GM23338 (cell line): Measurements from ENCODE around the gene CYP4Z1. TPM values are rescaled to one million over a fixed set of nuclear protein-coding genes. Genes with fewer than 3 reads are reported as not detected.
"Not testable (repeated sequence)": the region's sequence is repeated elsewhere in the genome, so short reads cannot be mapped to it uniquely, and the experiment has no call there.

ENCODE experiments used
- ATAC-seq: fragments of 200-7000 bp; cut with Tn5 transposase; 3 replicates; pipeline ENCODE4 v1.9.1; 2020
- DNase-seq: peaks from one replicate; pipeline ENCODE4 v3.0.0-alpha.2; 2015; ENCODE audit warnings: low spot score
- H2AFZ ChIP-seq: fragments of 200-600 bp; sonication (generic); 2 replicates; pipeline ENCODE4 v1.8.0; 2016; ENCODE audit warnings: antibody characterized with exemption, mild to moderate bottlenecking, moderate library complexity
- H3F3A ChIP-seq: fragments of 200-600 bp; sonication (generic); replicated peaks from 2 replicates; pipeline ENCODE4 v1.8.0; 2017; ENCODE audit warnings: antibody characterized with exemption, mixed run types, low read depth
- H3K27ac ChIP-seq: fragments of 200-600 bp; sonication (generic); 2 replicates; pipeline ENCODE4 v1.6.1; 2016; ENCODE audit warnings: low read depth
- H3K27me3 ChIP-seq: fragments of 200-600 bp; sonication (generic); 2 replicates; pipeline ENCODE4 v1.8.0; 2016; ENCODE audit warnings: mild to moderate bottlenecking, mixed run types, moderate library complexity; ENCODE audit not compliant: insufficient read depth
- H3K36me3 ChIP-seq: fragments of 200-600 bp; sonication (generic); 2 replicates; pipeline ENCODE4 v1.8.0; 2016; ENCODE audit warnings: mild to moderate bottlenecking; ENCODE audit not compliant: insufficient read depth
- H3K4me1 ChIP-seq: fragments of 200-600 bp; sonication (generic); 2 replicates; pipeline ENCODE4 v1.8.0; 2016; ENCODE audit warnings: mild to moderate bottlenecking, moderate library complexity; ENCODE audit not compliant: insufficient read depth
- H3K4me2 ChIP-seq: fragments of 200-600 bp; sonication (generic); 2 replicates; pipeline ENCODE4 v1.7.1; 2017; ENCODE audit warnings: mixed run types
- H3K4me3 ChIP-seq: fragments of 200-600 bp; sonication (generic); 2 replicates; pipeline ENCODE4 v1.6.1; 2016; ENCODE audit warnings: mixed run types
- H3K79me2 ChIP-seq: fragments of 200-600 bp; sonication (generic); replicated peaks from 2 replicates; pipeline ENCODE4 v1.8.0; 2017; ENCODE audit warnings: mild to moderate bottlenecking; ENCODE audit not compliant: insufficient read depth
- H3K9me2 ChIP-seq: fragments of 200-600 bp; sonication (generic); 2 replicates; pipeline ENCODE4 v1.8.0; 2017; ENCODE audit not compliant: insufficient read depth
- H4K20me1 ChIP-seq: fragments of 200-600 bp; sonication (generic); replicated peaks from 2 replicates; pipeline ENCODE4 v1.8.0; 2017; ENCODE audit warnings: mild to moderate bottlenecking; ENCODE audit not compliant: insufficient read depth
- H3K27ac Mint-ChIP-seq: 2 replicates; pipeline ENCODE4 v1.8.0; 2020; ENCODE audit warnings: inconsistent platforms, mild to moderate bottlenecking, moderate library complexity, mixed read lengths
- H3K27me3 Mint-ChIP-seq: 3 replicates; pipeline ENCODE4 v1.8.0; 2022; ENCODE audit warnings: low read depth, mild to moderate bottlenecking, moderate library complexity, mixed read lengths, inconsistent platforms; ENCODE audit not compliant: insufficient read depth, poor library complexity
- H3K36me3 Mint-ChIP-seq: 3 replicates; pipeline ENCODE4 v1.8.0; 2021; ENCODE audit warnings: low read depth, mild to moderate bottlenecking, inconsistent platforms, moderate library complexity, mixed read lengths
- H3K4me1 Mint-ChIP-seq: 3 replicates; pipeline ENCODE4 v1.8.0; 2020; ENCODE audit warnings: mild to moderate bottlenecking, inconsistent platforms, mixed read lengths
- H3K4me3 Mint-ChIP-seq: 3 replicates; pipeline ENCODE4 v1.8.0; 2021; ENCODE audit warnings: moderate library complexity, mild to moderate bottlenecking, inconsistent platforms, mixed read lengths
- H3K9me3 Mint-ChIP-seq: 3 replicates; pipeline ENCODE4 v1.8.0; 2020; ENCODE audit warnings: moderate library complexity, mild to moderate bottlenecking, inconsistent platforms, mixed read lengths
- CTCF ChIP-seq, 2 experiments: fragments of 200-600 bp in 1 of 2; sonication (generic) in 1 of 2; conservative IDR thresholded peaks; 2 replicates each; pipeline versions ENCODE4 v1.5.1 to v1.6.1; 2016 to 2017; ENCODE audit warnings: antibody characterized with exemption in 2 of 2, low read depth in 2 of 2, mild to moderate bottlenecking in 2 of 2, moderate library complexity in 1 of 2
- EZH2 ChIP-seq: fragments of 200-600 bp; sonication (generic); IDR thresholded peaks from one replicate; pipeline ENCODE4 v1.8.0; 2017; ENCODE audit warnings: antibody characterized with exemption, mild to moderate bottlenecking, low read depth; ENCODE audit not compliant: unreplicated experiment
- EZH2phosphoT487 ChIP-seq: fragments of 200-600 bp; sonication (generic); IDR thresholded peaks from one replicate; pipeline ENCODE4 v1.8.1; 2018; ENCODE audit warnings: antibody characterized with exemption; ENCODE audit not compliant: unreplicated experiment
- POLR2AphosphoS5 ChIP-seq: IDR thresholded peaks from 2 replicates; pipeline ENCODE4 v1.6.1; 2016; ENCODE audit warnings: antibody characterized with exemption, low read depth
- STAT1 ChIP-seq: IDR thresholded peaks from one replicate; pipeline ENCODE4 v1.6.1; 2016; ENCODE audit warnings: antibody characterized with exemption; ENCODE audit not compliant: unreplicated experiment
- ZNF114 ChIP-seq: fragments of 250-450 bp; sonication (Bioruptor Pico); IDR thresholded peaks from 2 replicates; pipeline ENCODE4 v1.5.0; 2020; ENCODE audit warnings: mild to moderate bottlenecking, moderate library complexity
- ZNF331 ChIP-seq: fragments of 250-450 bp; sonication (Bioruptor Pico); IDR thresholded peaks from 2 replicates; pipeline ENCODE4 v1.5.0; 2020; ENCODE audit warnings: low read depth, mild to moderate bottlenecking, moderate library complexity
- polyA plus RNA-seq: library from polyadenylated mRNA; unstranded; fragments of >200 nt; fragmentation: Nextera tagmentation; extraction: Ambion mirVana; gene quantifications from 2 replicates; pipeline ENCODE4 v1.2.1, GENCODE V29; 2016
- total RNA-seq: library from RNA; depleted of rRNA; stranded (reverse); fragments of >200 nt; shearing (Covaris generic); gene quantifications from 2 replicates; pipeline ENCODE4 v1.2.3, GENCODE V29; 2014
- TF ChIP-seq, protein P1 (sequence below): IDR thresholded peaks from 2 replicates; pipeline ENCODE4 v1.6.1; 2016; ENCODE audit warnings: antibody characterized with exemption
- TF ChIP-seq, protein P2 (sequence below): fragments of 250-450 bp; sonication (Bioruptor Pico); IDR thresholded peaks from 2 replicates; pipeline ENCODE4 v1.5.0; 2020; ENCODE audit warnings: mild to moderate bottlenecking, moderate library complexity

CYP4Z1 gene
- total and polyA plus RNA-seq, 2 experiments from 2014 or later = not detected

DNA sequence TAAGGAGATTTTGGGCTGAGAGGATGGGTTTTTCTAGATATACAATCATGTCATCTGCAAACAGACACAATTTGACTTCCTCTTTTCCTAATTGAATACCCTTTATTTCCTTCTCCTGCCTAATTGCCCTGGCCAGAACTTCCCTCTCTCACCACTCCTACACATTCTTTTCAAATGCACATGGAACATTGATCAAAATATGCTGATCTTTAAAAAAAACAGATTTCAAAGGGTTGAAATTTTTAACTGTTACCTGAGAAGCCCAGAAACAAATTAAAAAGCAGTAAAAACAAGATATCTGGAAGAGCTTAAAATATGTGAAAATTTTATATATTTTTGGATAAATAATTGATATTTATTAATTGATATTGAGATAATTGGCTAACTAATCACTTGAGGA is 57.8 kb downstream of the CYP4Z1 start:
- H3K4me2 ChIP-seq, H3K9me2 ChIP-seq, H3K27ac ChIP-seq, H2AFZ ChIP-seq, H3K36me3 ChIP-seq, H4K20me1 ChIP-seq, DNase-seq, H3K27me3 ChIP-seq, H3K79me2 ChIP-seq, H3K4me3 ChIP-seq, H3K27ac Mint-ChIP-seq, H3K4me1 ChIP-seq, ATAC-seq, H3K36me3 Mint-ChIP-seq, H3F3A ChIP-seq, H3K27me3 Mint-ChIP-seq, H3K4me3 Mint-ChIP-seq, H3K9me3 Mint-ChIP-seq: not testable (repeated sequence)
- H3K4me1 Mint-ChIP-seq = peaks cover 14% of the 10 kb centered on the region

GRCh38 chr1:47126997-47127396 is 60.0 kb downstream of the CYP4Z1 start:
- not testable (repeated sequence) for H3K27ac ChIP-seq, H4K20me1 ChIP-seq, H3K36me3 Mint-ChIP-seq, H3K27me3 ChIP-seq, H3K9me2 ChIP-seq, H3K27ac Mint-ChIP-seq, H3K36me3 ChIP-seq, H3F3A ChIP-seq, DNase-seq, H3K4me3 ChIP-seq, H3K79me2 ChIP-seq, H3K4me2 ChIP-seq, ATAC-seq, H3K4me3 Mint-ChIP-seq, H3K27me3 Mint-ChIP-seq, H3K9me3 Mint-ChIP-seq, H2AFZ ChIP-seq
- peaks cover 24% of the 10 kb centered on the region for H3K4me1 ChIP-seq
- peaks cover 28% of the 10 kb centered on the region for H3K4me1 Mint-ChIP-seq

GRCh38 chr1:47128221-47128620 is 61.2 kb downstream of the CYP4Z1 start:
- H3K36me3 ChIP-seq = no peaks in the 10 kb centered on the region
- H3K4me3 Mint-ChIP-seq = no peak overlapping the region
- H3K9me2 ChIP-seq = no peaks in the 10 kb centered on the region
- H3K27ac ChIP-seq = no peak overlapping the region
- no peak overlapping the region for H3K4me2 ChIP-seq
- H3K27ac Mint-ChIP-seq = no peak overlapping the region
- no peaks in the 10 kb centered on the region for H3F3A ChIP-seq
- no peaks in the 10 kb centered on the region for H3K36me3 Mint-ChIP-seq
- no peak overlapping the region for H3K4me3 ChIP-seq
- H3K27me3 ChIP-seq = no peaks in the 10 kb centered on the region
- peaks cover 28% of the 10 kb centered on the region for H3K4me1 Mint-ChIP-seq
- DNase-seq (no peak), ATAC-seq (no peak)
- peaks cover 9% of the 10 kb centered on the region for H3K27me3 Mint-ChIP-seq
- no peaks in the 10 kb centered on the region for H3K79me2 ChIP-seq
- H4K20me1 ChIP-seq = no peaks in the 10 kb centered on the region
- no peak overlapping the region for H2AFZ ChIP-seq
- H3K4me1 ChIP-seq = peaks cover 24% of the 10 kb centered on the region
- peaks cover 6% of the 10 kb centered on the region; the same call in 2 of the 3 replicates for H3K9me3 Mint-ChIP-seq
- TF ChIP-seq, protein P1, sequence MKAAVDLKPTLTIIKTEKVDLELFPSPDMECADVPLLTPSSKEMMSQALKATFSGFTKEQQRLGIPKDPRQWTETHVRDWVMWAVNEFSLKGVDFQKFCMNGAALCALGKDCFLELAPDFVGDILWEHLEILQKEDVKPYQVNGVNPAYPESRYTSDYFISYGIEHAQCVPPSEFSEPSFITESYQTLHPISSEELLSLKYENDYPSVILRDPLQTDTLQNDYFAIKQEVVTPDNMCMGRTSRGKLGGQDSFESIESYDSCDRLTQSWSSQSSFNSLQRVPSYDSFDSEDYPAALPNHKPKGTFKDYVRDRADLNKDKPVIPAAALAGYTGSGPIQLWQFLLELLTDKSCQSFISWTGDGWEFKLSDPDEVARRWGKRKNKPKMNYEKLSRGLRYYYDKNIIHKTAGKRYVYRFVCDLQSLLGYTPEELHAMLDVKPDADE = no peak
- TF ChIP-seq STAT1 = no peak
- no peak for TF ChIP-seq CTCF (conservative IDR thresholded peaks at IDR 0.05; ENCODE audit: low read depth in 2 of 2)
- no peak for TF ChIP-seq ZNF331 (CRISPR knock-in tag)
- TF ChIP-seq, protein P2, sequence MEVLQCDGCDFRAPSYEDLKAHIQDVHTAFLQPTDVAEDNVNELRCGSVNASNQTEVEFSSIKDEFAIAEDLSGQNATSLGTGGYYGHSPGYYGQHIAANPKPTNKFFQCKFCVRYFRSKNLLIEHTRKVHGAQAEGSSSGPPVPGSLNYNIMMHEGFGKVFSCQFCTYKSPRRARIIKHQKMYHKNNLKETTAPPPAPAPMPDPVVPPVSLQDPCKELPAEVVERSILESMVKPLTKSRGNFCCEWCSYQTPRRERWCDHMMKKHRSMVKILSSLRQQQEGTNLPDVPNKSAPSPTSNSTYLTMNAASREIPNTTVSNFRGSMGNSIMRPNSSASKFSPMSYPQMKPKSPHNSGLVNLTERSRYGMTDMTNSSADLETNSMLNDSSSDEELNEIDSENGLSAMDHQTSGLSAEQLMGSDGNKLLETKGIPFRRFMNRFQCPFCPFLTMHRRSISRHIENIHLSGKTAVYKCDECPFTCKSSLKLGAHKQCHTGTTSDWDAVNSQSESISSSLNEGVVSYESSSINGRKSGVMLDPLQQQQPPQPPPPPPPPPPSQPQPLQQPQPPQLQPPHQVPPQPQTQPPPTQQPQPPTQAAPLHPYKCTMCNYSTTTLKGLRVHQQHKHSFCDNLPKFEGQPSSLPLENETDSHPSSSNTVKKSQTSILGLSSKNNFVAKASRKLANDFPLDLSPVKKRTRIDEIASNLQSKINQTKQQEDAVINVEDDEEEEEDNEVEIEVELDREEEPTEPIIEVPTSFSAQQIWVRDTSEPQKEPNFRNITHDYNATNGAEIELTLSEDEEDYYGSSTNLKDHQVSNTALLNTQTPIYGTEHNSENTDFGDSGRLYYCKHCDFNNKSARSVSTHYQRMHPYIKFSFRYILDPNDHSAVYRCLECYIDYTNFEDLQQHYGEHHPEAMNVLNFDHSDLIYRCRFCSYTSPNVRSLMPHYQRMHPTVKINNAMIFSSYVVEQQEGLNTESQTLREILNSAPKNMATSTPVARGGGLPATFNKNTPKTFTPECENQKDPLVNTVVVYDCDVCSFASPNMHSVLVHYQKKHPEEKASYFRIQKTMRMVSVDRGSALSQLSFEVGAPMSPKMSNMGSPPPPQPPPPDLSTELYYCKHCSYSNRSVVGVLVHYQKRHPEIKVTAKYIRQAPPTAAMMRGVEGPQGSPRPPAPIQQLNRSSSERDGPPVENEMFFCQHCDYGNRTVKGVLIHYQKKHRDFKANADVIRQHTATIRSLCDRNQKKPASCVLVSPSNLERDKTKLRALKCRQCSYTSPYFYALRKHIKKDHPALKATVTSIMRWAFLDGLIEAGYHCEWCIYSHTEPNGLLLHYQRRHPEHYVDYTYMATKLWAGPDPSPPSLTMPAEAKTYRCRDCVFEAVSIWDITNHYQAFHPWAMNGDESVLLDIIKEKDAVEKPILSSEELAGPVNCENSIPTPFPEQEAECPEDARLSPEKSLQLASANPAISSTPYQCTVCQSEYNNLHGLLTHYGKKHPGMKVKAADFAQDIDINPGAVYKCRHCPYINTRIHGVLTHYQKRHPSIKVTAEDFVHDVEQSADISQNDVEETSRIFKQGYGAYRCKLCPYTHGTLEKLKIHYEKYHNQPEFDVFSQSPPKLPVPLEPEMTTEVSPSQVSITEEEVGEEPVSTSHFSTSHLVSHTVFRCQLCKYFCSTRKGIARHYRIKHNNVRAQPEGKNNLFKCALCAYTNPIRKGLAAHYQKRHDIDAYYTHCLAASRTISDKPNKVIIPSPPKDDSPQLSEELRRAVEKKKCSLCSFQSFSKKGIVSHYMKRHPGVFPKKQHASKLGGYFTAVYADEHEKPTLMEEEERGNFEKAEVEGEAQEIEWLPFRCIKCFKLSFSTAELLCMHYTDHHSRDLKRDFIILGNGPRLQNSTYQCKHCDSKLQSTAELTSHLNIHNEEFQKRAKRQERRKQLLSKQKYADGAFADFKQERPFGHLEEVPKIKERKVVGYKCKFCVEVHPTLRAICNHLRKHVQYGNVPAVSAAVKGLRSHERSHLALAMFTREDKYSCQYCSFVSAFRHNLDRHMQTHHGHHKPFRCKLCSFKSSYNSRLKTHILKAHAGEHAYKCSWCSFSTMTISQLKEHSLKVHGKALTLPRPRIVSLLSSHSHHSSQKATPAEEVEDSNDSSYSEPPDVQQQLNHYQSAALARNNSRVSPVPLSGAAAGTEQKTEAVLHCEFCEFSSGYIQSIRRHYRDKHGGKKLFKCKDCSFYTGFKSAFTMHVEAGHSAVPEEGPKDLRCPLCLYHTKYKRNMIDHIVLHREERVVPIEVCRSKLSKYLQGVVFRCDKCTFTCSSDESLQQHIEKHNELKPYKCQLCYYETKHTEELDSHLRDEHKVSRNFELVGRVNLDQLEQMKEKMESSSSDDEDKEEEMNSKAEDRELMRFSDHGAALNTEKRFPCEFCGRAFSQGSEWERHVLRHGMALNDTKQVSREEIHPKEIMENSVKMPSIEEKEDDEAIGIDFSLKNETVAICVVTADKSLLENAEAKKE (CRISPR knock-in tag) = no peak
- no peak for TF ChIP-seq EZH2
- TF ChIP-seq EZH2phosphoT487 = no peak
- no peak for TF ChIP-seq ZNF114 (CRISPR knock-in tag)
- no peak for TF ChIP-seq POLR2AphosphoS5
